ENCODE measurements around the gene DOLPP1.

DNA sequence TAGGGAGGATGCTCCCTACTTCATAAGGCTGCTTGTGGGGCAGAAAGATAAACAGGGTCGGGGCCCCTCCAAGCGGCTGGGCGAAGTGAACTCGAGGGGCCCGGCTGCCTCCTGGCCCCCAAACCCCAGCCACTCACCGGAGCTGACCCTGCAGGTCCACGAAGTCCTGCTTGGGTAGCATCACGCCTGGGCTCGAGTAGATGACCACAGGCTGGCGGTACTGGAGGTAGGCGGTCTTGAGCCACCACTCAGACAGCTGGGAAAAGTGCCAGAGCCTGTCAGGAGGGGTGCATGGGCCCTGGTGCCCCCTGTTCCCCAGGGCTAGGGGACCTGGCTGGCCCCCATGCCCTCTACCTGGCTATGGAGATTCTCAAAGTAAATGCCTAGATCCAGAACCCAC is 23.1 kb downstream of the DOLPP1 start:
- TF ChIP-seq, protein P1, sequence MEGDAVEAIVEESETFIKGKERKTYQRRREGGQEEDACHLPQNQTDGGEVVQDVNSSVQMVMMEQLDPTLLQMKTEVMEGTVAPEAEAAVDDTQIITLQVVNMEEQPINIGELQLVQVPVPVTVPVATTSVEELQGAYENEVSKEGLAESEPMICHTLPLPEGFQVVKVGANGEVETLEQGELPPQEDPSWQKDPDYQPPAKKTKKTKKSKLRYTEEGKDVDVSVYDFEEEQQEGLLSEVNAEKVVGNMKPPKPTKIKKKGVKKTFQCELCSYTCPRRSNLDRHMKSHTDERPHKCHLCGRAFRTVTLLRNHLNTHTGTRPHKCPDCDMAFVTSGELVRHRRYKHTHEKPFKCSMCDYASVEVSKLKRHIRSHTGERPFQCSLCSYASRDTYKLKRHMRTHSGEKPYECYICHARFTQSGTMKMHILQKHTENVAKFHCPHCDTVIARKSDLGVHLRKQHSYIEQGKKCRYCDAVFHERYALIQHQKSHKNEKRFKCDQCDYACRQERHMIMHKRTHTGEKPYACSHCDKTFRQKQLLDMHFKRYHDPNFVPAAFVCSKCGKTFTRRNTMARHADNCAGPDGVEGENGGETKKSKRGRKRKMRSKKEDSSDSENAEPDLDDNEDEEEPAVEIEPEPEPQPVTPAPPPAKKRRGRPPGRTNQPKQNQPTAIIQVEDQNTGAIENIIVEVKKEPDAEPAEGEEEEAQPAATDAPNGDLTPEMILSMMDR (IDR thresholded peaks at IDR 0.05), result no peak
- TF ChIP-seq POLR2A (IDR thresholded peaks at IDR 0.05), result no peak
